Activated CD8-positive, alpha-beta memory T cell treated with anti-CD3 and anti-CD28 coated beads for 24 hours (primary cell): ENCODE results near the gene DDIAS.
A peak's percentile ranks its signal among the peaks of the same experiment; 100 is the strongest.
"Not testable (repeated sequence)": the region's sequence is repeated elsewhere in the genome, so short reads cannot be mapped to it uniquely, and the experiment has no call there.

Source experiments
- DNase-seq: peaks from one replicate; pipeline ENCODE4 v3.0.0-alpha.2; 2020

The DDIAS gene

GRCh38 chr11:82927264-82927880 lies 25.8 kb downstream of the DDIAS start:
- DNase-seq, result no peak

DNA sequence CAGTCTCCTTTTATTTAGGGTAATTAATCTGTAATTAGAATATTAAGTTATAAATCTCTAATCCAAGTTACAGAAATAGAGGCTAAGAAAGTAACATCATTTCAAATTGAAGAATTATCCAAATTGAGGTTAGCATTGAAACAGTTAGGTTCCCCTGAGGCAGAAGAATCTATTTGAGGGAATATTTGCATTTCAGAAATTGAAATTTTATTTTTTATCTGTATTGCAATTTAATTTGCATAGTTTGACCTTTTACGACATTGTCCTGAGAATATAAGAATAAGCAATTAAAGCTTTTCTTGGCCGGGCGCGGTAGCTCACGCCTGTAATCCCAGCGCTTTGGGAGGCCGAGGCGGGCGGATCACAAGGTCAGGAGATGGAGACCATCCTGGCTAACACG lies 27.6 kb downstream of the DDIAS start:
- no peak for DNase-seq

DNA sequence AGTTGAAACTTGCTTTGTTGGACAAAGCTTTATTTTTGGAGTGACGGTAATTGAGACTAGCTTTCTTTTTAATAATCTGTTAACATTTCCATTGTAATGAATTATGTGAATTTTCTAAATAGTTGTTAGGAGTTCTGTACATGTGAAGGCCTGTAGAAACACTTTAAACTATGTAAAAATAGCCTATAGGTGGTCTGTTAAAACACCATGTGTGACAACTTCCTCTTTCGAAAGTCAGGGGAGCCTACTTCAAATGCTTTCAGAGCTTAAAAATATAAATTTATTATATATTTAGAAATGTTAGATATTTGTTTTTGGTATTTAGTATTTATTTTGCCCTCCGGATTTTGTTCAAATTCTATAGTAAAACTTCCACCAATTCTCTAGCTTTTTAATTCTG lies 28.7 kb downstream of the DDIAS start:
- no peak for DNase-seq

GRCh38 chr11:82930734-82931133 lies 29.2 kb downstream of the DDIAS start:
- no peak for DNase-seq

- DNase-seq, result no peak
Observed at GRCh38 chr11:82932564-82932963, 31.0 kb downstream of the DDIAS start.

GRCh38 chr11:82936261-82936660 lies 34.7 kb downstream of the DDIAS start:
- no peak for DNase-seq

- DNase-seq, result no peak
Observed at GRCh38 chr11:82937554-82937953, 36.0 kb downstream of the DDIAS start.

- no peak for DNase-seq
Observed at GRCh38 chr11:82939456-82939855, 37.9 kb downstream of the DDIAS start.

DNA sequence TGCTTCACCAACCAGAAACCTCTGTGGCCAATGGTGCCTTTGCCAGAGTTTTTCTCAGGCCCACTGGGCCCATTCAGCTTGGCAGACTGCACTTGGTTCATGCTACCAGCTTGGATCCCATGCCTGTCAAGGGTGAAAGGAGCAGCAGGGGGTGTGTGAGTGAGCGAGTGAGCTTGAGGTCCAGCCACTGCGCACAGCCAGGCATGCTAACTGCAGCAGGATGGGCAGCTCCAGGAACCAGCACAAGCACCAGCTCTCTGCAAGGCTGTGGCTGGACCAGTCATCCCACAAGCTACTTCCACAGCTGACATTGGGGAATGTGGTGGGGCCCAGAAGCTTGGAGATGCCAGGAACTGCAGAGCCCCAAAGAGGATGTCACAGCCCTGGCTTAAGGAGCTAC lies 40.8 kb downstream of the DDIAS start:
- no peak for DNase-seq

DNA sequence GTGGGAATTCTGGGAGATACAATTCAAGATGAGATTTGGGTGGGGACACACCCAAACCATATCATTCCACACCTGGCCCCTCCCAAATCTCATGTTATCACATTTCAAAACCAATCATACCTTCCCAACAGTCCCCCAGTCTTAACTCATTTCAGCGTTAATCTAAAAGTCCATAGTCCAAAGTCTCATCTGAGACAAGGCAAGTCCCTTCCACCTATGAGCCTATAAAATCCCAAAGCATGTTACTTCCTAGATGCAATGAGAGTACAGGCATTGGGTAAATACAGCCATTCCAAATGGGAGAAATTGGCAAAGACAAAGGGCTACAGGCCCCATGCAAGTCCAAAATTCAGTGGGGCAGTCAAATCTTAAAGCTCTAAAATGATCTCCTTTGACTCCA lies 41.9 kb downstream of the DDIAS start:
- DNase-seq, result not testable (repeated sequence)

- DNase-seq, result no peak
Observed at GRCh38 chr11:82944198-82944597, 42.7 kb downstream of the DDIAS start.

GRCh38 chr11:82945041-82945440 lies 43.5 kb downstream of the DDIAS start:
- not testable (repeated sequence) for DNase-seq

GRCh38 chr11:82945682-82946081 lies 44.1 kb downstream of the DDIAS start:
- DNase-seq, result no peak

GRCh38 chr11:82949352-82949751 lies 47.8 kb downstream of the DDIAS start:
- no peak for DNase-seq

GRCh38 chr11:82950502-82950901 lies 49.0 kb downstream of the DDIAS start:
- DNase-seq, result not testable (repeated sequence)

GRCh38 chr11:82955736-82956453 lies 54.4 kb downstream of the DDIAS start:
- DNase-seq, result peak; percentile 77

- DNase-seq, result no peak
Observed at GRCh38 chr11:82959987-82960778, 58.6 kb downstream of the DDIAS start.

- no peak for DNase-seq
Observed at GRCh38 chr11:82960779-82961143, 59.2 kb downstream of the DDIAS start.

GRCh38 chr11:82962021-82962420 lies 60.5 kb downstream of the DDIAS start:
- DNase-seq, result not testable (repeated sequence)

DNA sequence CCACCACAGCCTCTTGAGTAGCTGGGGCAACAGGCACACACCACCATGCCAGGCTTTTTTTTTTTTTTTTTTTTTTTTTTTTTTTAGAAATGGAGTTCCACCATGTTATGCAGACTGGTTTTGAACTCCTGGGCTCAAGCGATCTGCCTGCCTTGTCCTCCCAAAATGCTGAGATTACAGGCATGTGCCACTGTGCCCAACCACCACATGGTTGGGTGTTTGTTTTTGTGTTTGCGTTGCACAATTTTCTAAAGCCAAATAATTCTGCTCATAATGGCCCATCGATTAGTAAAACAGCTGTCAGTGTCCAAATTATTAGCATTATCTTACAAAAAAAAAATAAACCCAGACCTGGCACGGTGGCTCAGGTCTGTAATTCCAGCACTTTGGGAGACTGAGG lies 65.8 kb downstream of the DDIAS start:
- no peak for DNase-seq

GRCh38 chr11:82969811-82970210 lies 68.3 kb downstream of the DDIAS start:
- DNase-seq, result no peak

DNA sequence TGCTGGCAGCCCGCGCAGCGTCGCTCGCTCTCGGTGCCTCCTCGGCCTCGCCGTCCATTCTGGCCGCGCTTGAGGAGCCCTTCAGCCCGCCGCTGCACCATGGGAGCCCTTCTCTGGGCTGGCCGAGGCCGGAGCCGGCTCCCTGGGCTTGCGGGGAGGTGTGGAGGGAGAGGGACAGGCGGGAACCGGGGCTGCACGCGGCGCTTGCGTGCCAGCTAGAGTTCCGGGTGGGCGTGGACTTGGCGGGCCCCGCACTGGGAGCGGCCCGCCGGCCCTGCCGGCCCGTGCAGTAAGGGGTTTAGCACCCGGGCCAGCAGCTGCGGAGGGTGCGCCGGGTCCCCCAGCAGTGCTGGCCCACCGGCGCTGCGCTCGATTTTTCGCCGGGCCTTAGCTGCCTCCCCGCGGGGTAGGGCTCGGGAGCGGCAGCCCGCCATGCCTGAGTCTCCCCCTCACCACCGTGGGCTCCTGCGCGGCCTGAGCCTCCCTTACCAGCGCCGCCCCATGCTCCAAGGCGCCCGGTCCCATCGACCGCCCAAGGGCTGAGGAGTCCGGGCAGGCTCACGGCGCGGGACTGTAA lies 69.1 kb downstream of the DDIAS start:
- DNase-seq, result not testable (repeated sequence)

DNA sequence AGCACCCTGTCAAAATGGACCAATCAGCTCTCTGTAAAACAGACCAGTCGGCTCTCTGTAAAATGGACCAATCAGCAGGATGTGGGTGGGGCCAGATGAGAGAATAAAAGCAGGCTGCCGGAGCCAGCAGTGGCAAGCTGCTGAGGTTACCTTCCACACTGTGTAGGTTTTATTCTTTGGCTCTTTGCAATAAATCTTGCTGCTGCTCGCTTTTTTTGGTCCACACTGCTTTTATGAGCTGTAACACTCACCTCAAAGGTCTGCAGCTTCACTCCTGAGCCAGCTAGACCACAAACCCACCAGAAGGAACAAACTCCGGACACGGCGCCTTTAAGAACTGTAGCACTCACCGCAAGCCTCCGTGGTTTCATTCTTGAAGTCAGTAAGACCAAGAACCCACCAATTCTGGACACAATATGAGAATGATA lies 70.0 kb downstream of the DDIAS start:
- DNase-seq, result peak; percentile 74

GRCh38 chr11:82972103-82972502 lies 70.6 kb downstream of the DDIAS start:
- no peak for DNase-seq
